K562 (cell line): ENCODE measurements around the gene SERTAD3. TPM values are rescaled to one million over a fixed set of nuclear protein-coding genes. Genes with fewer than 3 reads are reported as not detected.
A peak's percentile ranks its signal among the peaks of the same experiment; 100 is the strongest.

Experiments used
- ATF1 ChIP-seq, 2 experiments: fragments of 450-650 bp in 1 of 2; IDR thresholded peaks; 2 replicates each; pipeline ENCODE4 v1.6.1; 2016; ENCODE audit warnings: missing compliant biosample characterization in 1 of 2, missing genetic modification characterization in 1 of 2
- CAMTA2 ChIP-seq: fragments of 250-450 bp; sonication (Bioruptor Pico); conservative IDR thresholded peaks from 2 replicates; pipeline ENCODE4 v1.5.1; 2022
- CREB3L1 ChIP-seq: fragments of 450-650 bp; IDR thresholded peaks from 2 replicates; pipeline ENCODE4 v1.6.1; 2014; ENCODE audit warnings: low read depth, mild to moderate bottlenecking, moderate library complexity, borderline replicate concordance
- CTBP1 ChIP-seq: fragments of 450-650 bp; IDR thresholded peaks from 2 replicates; pipeline ENCODE4 v1.6.1; 2016; ENCODE audit warnings: borderline replicate concordance
- E2F3 ChIP-seq: fragments of 250-450 bp; sonication (Bioruptor Pico); IDR thresholded peaks from 2 replicates; pipeline ENCODE4 v1.4.0; 2020; ENCODE audit warnings: mild to moderate bottlenecking
- ERF ChIP-seq: fragments of 450-650 bp; formaldehyde crosslinking; IDR thresholded peaks from 2 replicates; pipeline ENCODE4 v1.4.0; 2020; ENCODE audit warnings: mild to moderate bottlenecking, mixed read lengths
- HBP1 ChIP-seq: fragments of 450-650 bp; formaldehyde crosslinking; IDR thresholded peaks from 2 replicates; pipeline ENCODE4 v1.4.0; 2022; ENCODE audit warnings: missing genetic modification characterization
- KAT2B ChIP-seq: IDR thresholded peaks from one replicate; pipeline ENCODE4 v1.6.1; 2012; ENCODE audit warnings: low read depth, mild to moderate bottlenecking, control low read depth, inconsistent platforms, low read length, moderate library complexity
- MLLT1 ChIP-seq, 2 experiments: fragments of 450-650 bp; IDR thresholded peaks; 2 replicates each; pipeline ENCODE4 v1.6.1; 2016
- NFE2 ChIP-seq: IDR thresholded peaks from 2 replicates; pipeline ENCODE4 v1.6.1; 2014; ENCODE audit warnings: antibody characterized with exemption, low read depth
- PBX2 ChIP-seq, 2 experiments: IDR thresholded peaks in 1 of 2; conservative IDR thresholded peaks in 1 of 2; 2 replicates each; pipeline ENCODE4 v1.6.1; 2016; ENCODE audit warnings: low read depth in 2 of 2, mild to moderate bottlenecking in 1 of 2, missing compliant biosample characterization in 1 of 2, missing genetic modification characterization in 1 of 2, moderate library complexity in 1 of 2
- POLR3G ChIP-seq: IDR thresholded peaks from 2 replicates; pipeline ENCODE4 v1.6.1; 2011; ENCODE audit not compliant: insufficient read length, insufficient replicate concordance; ENCODE audit errors: extremely low read depth
- RBM22 ChIP-seq: fragments of 200-400 bp; formaldehyde crosslinking; IDR thresholded peaks from 2 replicates; pipeline ENCODE4 v1.6.1; 2018; ENCODE audit warnings: low read length, low read depth; ENCODE audit not compliant: poor library complexity, severe bottlenecking
- SRF ChIP-seq, 2 experiments: fragments of 250-450, 450-650 bp in 1 of 2; sonication (Bioruptor Pico) in 1 of 2; sonication (generic) in 1 of 2; formaldehyde crosslinking; IDR thresholded peaks; 2 replicates each; pipeline versions ENCODE4 v1.5.0 to v1.5.1; 2020 to 2022; ENCODE audit warnings: mild to moderate bottlenecking in 1 of 2, missing genetic modification reagents in 1 of 2
- USF1 ChIP-seq: sonication (generic); formaldehyde crosslinking; IDR thresholded peaks from 2 replicates; pipeline ENCODE4 v1.9.0; 2022; ENCODE audit warnings: mild to moderate bottlenecking, missing genetic modification reagents
- ZNF280A ChIP-seq: fragments of 450-650 bp; IDR thresholded peaks from 2 replicates; pipeline ENCODE4 v1.6.1; 2018; ENCODE audit warnings: mild to moderate bottlenecking, low read depth; ENCODE audit not compliant: partially characterized antibody
- polyA plus RNA-seq, 8 experiments: library from polyadenylated mRNA; depleted of rRNA in 4 of 8; stranded (reverse) in 5 of 8; unstranded in 3 of 8; fragments of >200 nt; fragmentation: Nextera tagmentation in 2 of 8; fragmentation: Illumina TruSeq in 1 of 8; extraction: Ambion mirVana in 2 of 8; extraction: Trizol in 1 of 8; gene quantifications; 2 replicates each; pipeline versions ENCODE4 v1.2.1 to v1.2.3, GENCODE V29; 2011 to 2014; ENCODE audit warnings: inconsistent platforms in 1 of 8, missing spikeins in 1 of 8
- total RNA-seq, 7 experiments: library from RNA; depleted of rRNA in 6 of 7; stranded (reverse); fragments of >200 nt in 6 of 7; fragmentation: Illumina TruSeq in 2 of 7; extraction: Trizol in 2 of 7; gene quantifications; 2 replicates each; pipeline versions ENCODE4 v1.2.1 to v1.2.3, GENCODE V29; 2011 to 2021; ENCODE audit warnings: low replicate concordance in 1 of 7

Gene SERTAD3
- total and polyA plus RNA-seq, 9 of the 15 experiments (the other 6 are each of a cell fraction or from before 2014, with no cell fraction given), result 5.4 to 28.9 (median 17.5) TPM

GRCh38 chr19:40465557-40466218 lies 21.6 kb upstream of the SERTAD3 start, which contains the start of gene BLVRB (continued):
- TF ChIP-seq RBM22 (peak; percentile 52), HBP1 (CRISPR knock-in tag) (peak; percentile 81), E2F3 (CRISPR knock-in tag) (peak; percentile 61; the same call in 1 of the 2 replicates), CTBP1 (0 out of 2 replicates have a peak, but pooled peaks have one; percentile 47), CREB3L1 (0 out of 2 replicates have a peak, but pooled peaks have one; percentile 19), MLLT1 (IDR thresholded peaks at IDR 0.05) (peak in 1 of 2 experiments; percentile 57; a peak in 1 of 4 replicates), CAMTA2 (CRISPR knock-in tag) (peak; percentile 89; the same call in 1 of the 2 replicates), PBX2 (CRISPR knock-in tag; IDR thresholded peaks at IDR 0.05; ENCODE audit: low read depth) (peak; percentile 79), PBX2 (tag; conservative IDR thresholded peaks at IDR 0.05; ENCODE audit: low read depth) (peak; percentile 90), ZNF280A (no peak), POLR3G (no peak), ATF1 (CRISPR knock-in tag; IDR thresholded peaks at IDR 0.05) (no peak), ATF1 (tag; IDR thresholded peaks at IDR 0.05) (peak; percentile 59; the same call in 1 of the 2 replicates), ERF (0 out of 2 replicates have a peak, but pooled peaks have one; percentile 19), USF1 (CRISPR knock-in tag) (peak; percentile 51), SRF (CRISPR knock-in tag; IDR thresholded peaks at IDR 0.05) (peak in 1 of 2 experiments; percentile 77; a peak in 1 of 4 replicates), KAT2B (no peak), NFE2 (no peak)
